Endodermal cell (in vitro differentiated cells): ENCODE measurements around the gene TNFAIP2. TPM values are rescaled to one million over a fixed set of nuclear protein-coding genes. Genes with fewer than 3 reads are reported as not detected.

Experiments used
- DNase-seq: peaks from one replicate; pipeline ENCODE4 v3.0.0-alpha.2; 2017
- H3K27ac ChIP-seq: 2 replicates; pipeline ENCODE4 v1.5.1; 2013; ENCODE audit warnings: mild to moderate bottlenecking, low read depth, low read length, moderate library complexity
- H3K27me3 ChIP-seq: 2 replicates; pipeline ENCODE4 v1.6.1; 2013; ENCODE audit warnings: mild to moderate bottlenecking, low read length, moderate library complexity; ENCODE audit not compliant: insufficient read depth, control insufficient read depth, poor library complexity, severe bottlenecking
- H3K36me3 ChIP-seq: 2 replicates; pipeline ENCODE4 v1.7.0; 2013; ENCODE audit warnings: mild to moderate bottlenecking, low read length, moderate library complexity; ENCODE audit not compliant: control insufficient read depth, insufficient read depth
- H3K4me1 ChIP-seq: one replicate; pipeline ENCODE4 v1.7.0; 2013; ENCODE audit warnings: low read length; ENCODE audit not compliant: control insufficient read depth, insufficient read depth
- H3K4me3 ChIP-seq: 2 replicates; pipeline ENCODE4 v1.5.1; 2013; ENCODE audit warnings: mild to moderate bottlenecking, low read length, moderate library complexity
- H3K9ac ChIP-seq: 2 replicates; pipeline ENCODE4 v1.6.1; 2013; ENCODE audit warnings: mild to moderate bottlenecking, low read length, moderate library complexity; ENCODE audit not compliant: poor library complexity, severe bottlenecking; ENCODE audit errors: extremely low read depth
- H3K9me3 ChIP-seq: 2 replicates; pipeline ENCODE4 v1.6.1; 2013; ENCODE audit warnings: mild to moderate bottlenecking, low read length, moderate library complexity; ENCODE audit not compliant: control insufficient read depth
- H3K27ac Mint-ChIP-seq: 2 replicates; pipeline ENCODE4 v1.8.0; 2020; ENCODE audit warnings: mixed read lengths
- H3K27me3 Mint-ChIP-seq: 2 replicates; pipeline ENCODE4 v1.8.0; 2021; ENCODE audit warnings: mild to moderate bottlenecking, mixed read lengths; ENCODE audit not compliant: insufficient read depth
- H3K36me3 Mint-ChIP-seq: 2 replicates; pipeline ENCODE4 v1.8.0; 2020; ENCODE audit warnings: low read depth, mixed read lengths
- H3K4me1 Mint-ChIP-seq: 2 replicates; pipeline ENCODE4 v1.8.0; 2020; ENCODE audit warnings: mixed read lengths
- H3K4me3 Mint-ChIP-seq: 2 replicates; pipeline ENCODE4 v1.8.0; 2020; ENCODE audit warnings: mild to moderate bottlenecking, moderate library complexity, mixed read lengths
- H3K9me3 Mint-ChIP-seq: 2 replicates; pipeline ENCODE4 v1.8.0; 2020; ENCODE audit warnings: mild to moderate bottlenecking, mixed read lengths
- WGBS, 2 experiments: methylation state at CpG; one replicate each; pipeline versions ENCODE4 v1.1.5 to v1.1.7; 2013; ENCODE audit warnings: missing lambda C conversion rate in 2 of 2, mixed read lengths in 1 of 2; ENCODE audit not compliant: insufficient coverage in 1 of 2, insufficient read length in 1 of 2; 5-methylcytosine and 5-hydroxymethylcytosine counted together
- total RNA-seq, 2 donors: library from RNA; stranded (reverse); fragmentation: NEBNext Ultra II Directional in 1 of 2; extraction: Animal tissue kit (Norgen Biotek cat#: 25700) in 1 of 2; gene quantifications; 2 replicates in 1 of 2; 3 replicates in 1 of 2; pipeline ENCODE4 v1.2.1, GENCODE V29; 2021
- TF ChIP-seq, protein P1 (sequence below): fragments of 200-600 bp; sonication (generic); conservative IDR thresholded peaks from 2 replicates; pipeline ENCODE4 v1.5.0; 2021; ENCODE audit warnings: antibody characterized with exemption, mild to moderate bottlenecking

TNFAIP2 gene
- total RNA-seq, 2 donors from 2014 or later: 16.8 to 19.4 TPM

- Histone ChIP-seq H3K27ac (no peak overlapping the region), H3K36me3 (no peaks in the 10 kb centered on the region), H3K27me3 (peaks cover 26% of the 10 kb centered on the region), H3K4me1 (peaks cover 3% of the 10 kb centered on the region), H3K4me3 (no peak overlapping the region), H3K9ac (no peak overlapping the region), H3K9me3 (no peaks in the 10 kb centered on the region)
- Mint-ChIP-seq H3K4me1 (peaks cover 13% of the 10 kb centered on the region), H3K4me3 (no peak overlapping the region), H3K27ac (no peak overlapping the region), H3K27me3 (peaks cover 52% of the 10 kb centered on the region), H3K9me3 (peaks cover 3% of the 10 kb centered on the region), H3K36me3 (no peaks in the 10 kb centered on the region)
- TF ChIP-seq, protein P1, sequence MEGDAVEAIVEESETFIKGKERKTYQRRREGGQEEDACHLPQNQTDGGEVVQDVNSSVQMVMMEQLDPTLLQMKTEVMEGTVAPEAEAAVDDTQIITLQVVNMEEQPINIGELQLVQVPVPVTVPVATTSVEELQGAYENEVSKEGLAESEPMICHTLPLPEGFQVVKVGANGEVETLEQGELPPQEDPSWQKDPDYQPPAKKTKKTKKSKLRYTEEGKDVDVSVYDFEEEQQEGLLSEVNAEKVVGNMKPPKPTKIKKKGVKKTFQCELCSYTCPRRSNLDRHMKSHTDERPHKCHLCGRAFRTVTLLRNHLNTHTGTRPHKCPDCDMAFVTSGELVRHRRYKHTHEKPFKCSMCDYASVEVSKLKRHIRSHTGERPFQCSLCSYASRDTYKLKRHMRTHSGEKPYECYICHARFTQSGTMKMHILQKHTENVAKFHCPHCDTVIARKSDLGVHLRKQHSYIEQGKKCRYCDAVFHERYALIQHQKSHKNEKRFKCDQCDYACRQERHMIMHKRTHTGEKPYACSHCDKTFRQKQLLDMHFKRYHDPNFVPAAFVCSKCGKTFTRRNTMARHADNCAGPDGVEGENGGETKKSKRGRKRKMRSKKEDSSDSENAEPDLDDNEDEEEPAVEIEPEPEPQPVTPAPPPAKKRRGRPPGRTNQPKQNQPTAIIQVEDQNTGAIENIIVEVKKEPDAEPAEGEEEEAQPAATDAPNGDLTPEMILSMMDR: peak; percentile 26
- 82 to 88% methylated on average over 9 of the region's 9 CpGs for WGBS, 2 experiments
- peak; percentile 66 for DNase-seq
Measured at GRCh38 chr14:103105580-103106150, 17.6 kb upstream of the TNFAIP2 start.

GRCh38 chr14:103107455-103107854 lies 15.8 kb upstream of the TNFAIP2 start:
- 96 to 99% methylated on average over 21 to 23 of the region's 23 CpGs for WGBS, 2 experiments
- Histone ChIP-seq H3K27me3 (peaks cover 25% of the 10 kb centered on the region), H3K4me1 (peaks cover 5% of the 10 kb centered on the region), H3K9ac (no peak overlapping the region), H3K27ac (no peak overlapping the region), H3K4me3 (no peak overlapping the region), H3K36me3 (no peaks in the 10 kb centered on the region), H3K9me3 (no peaks in the 10 kb centered on the region)
- Mint-ChIP-seq H3K9me3 (peaks cover 3% of the 10 kb centered on the region), H3K27me3 (peaks cover 38% of the 10 kb centered on the region), H3K36me3 (no peaks in the 10 kb centered on the region), H3K4me3 (no peak overlapping the region), H3K4me1 (peaks cover 16% of the 10 kb centered on the region), H3K27ac (no peak overlapping the region)
- no peak for DNase-seq
- TF ChIP-seq, protein P1: no peak

DNA sequence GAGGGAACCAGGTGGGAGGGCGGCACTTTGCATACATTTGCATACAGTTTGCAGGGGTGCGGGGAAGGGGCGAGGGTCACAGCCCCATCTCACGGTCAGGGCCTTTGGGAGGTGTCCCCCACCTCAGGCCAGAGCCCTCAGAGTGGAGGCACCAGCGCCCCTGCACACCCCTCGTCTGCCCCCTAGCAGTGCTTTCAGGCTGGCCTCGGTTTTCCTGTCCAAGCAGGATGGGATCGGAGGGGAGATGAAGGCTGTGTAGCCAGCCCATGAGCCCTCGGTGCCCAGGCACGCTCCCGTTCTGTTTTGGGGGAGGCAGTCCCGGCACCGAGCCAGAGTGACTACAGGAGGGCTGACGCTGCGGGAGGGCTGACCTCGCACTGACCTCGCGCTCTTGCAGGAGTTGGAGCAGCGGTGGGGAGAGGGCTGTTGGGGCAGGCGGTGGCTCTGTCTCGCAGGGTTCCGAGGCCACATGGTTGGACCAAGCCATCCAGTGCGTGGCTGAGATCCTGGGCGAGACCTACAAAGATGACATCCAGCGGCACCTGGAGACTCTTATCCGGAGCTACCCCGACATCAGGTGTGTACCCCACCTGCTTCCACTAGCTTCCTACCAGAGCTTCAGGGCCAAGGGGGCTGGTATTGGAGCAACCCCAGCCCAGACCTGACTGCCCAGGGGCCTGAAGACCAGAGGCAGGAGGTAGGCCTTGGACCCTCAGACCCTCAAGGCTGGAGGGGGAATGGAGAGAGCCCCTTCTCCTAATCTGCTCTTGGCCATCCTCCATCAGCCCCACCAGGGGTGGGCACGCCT lies 15.1 kb upstream of the TNFAIP2 start:
- peak; percentile 67 for DNase-seq
- Histone ChIP-seq H3K4me3 (no peak overlapping the region), H3K9me3 (no peaks in the 10 kb centered on the region), H3K4me1 (peaks cover 5% of the 10 kb centered on the region), H3K27ac (no peak overlapping the region), H3K27me3 (peaks cover 18% of the 10 kb centered on the region), H3K9ac (no peak overlapping the region), H3K36me3 (no peaks in the 10 kb centered on the region)
- no peak overlapping the region for H3K27ac Mint-ChIP-seq
- no peak overlapping the region for H3K4me3 Mint-ChIP-seq
- H3K36me3 Mint-ChIP-seq: no peaks in the 10 kb centered on the region
- 60 to 83% methylated on average over 15 to 28 of the region's 28 CpGs for WGBS, 2 experiments
- peaks cover 3% of the 10 kb centered on the region for H3K9me3 Mint-ChIP-seq
- TF ChIP-seq, protein P1: no peak
- H3K27me3 Mint-ChIP-seq: peaks cover 31% of the 10 kb centered on the region
- H3K4me1 Mint-ChIP-seq: peaks cover 16% of the 10 kb centered on the region
